Activated T-helper 1 cell treated with Interleukin-2 at 50 U/mL for 16 hours (primary cell): ENCODE results near the gene PPFIA2.

Source experiments
- DNase-seq: peaks from one replicate; pipeline ENCODE4 v3.0.0-alpha.2; 2020; ENCODE audit warnings: low read depth

PPFIA2 gene

GRCh38 chr12:81759190-81760051, at the start of gene PPFIA2:
PPFIA2 (minus strand) TSS chr12:81759350.
- DNase-seq = no peak

DNA sequence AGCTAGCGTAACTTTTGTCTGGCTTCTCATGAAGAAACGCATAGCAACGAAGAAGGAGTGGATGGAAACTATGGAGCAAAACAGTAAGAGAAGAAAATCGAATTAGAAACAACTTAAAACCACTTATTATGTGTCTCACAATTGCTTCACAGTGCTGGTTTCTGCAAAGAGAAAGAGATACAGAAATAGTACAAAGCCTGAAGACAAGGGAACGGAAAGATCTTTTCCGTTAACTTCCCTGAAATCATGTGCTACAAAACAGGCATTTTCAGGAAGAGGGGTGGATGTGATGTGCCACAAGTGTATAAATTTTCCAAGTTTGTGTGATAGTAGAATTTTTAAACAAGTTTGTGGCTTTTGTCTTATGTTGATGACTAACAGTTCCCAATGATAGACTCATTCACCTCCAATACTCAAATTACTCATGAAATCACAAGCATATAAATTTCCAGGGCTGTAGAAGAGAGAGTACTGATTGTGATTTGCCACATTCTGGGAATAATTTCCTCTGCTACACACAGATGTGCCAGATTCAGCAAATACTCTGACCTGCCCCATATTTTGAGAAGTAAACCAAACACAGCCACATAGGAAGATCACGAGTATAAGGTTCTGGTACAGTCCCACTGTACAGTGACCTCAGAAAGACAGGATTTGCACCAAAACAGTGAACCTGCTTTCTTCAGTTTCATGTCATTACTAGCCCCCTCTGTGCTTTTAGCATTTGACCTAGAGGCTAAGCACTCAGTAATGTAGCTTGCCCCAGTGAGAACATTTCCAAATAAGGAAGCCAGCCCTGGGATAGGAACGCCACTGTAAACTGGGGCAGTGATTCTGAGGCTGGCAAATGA, 41.4 kb upstream of the PPFIA2 start:
- DNase-seq = no peak

DNA sequence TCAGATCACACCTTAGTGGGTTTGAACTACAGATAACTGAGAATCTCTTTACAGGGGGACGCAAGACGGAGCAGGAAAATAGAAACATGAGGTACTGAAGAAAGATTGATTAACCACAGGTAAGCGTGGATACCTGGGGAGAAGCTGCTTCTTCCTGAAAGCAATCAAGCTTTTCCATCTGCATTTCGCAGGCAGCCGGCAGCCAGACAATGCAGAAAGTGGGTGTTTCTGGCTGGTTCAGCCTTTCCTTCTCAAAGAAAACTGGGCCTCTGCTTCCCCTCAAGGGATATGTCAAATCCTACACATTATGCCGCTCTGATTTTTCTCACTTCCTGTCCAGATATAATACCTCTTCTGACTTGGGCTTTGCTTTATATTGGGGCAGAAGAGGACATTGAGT, 39.1 kb upstream of the PPFIA2 start:
- no peak for DNase-seq

DNA sequence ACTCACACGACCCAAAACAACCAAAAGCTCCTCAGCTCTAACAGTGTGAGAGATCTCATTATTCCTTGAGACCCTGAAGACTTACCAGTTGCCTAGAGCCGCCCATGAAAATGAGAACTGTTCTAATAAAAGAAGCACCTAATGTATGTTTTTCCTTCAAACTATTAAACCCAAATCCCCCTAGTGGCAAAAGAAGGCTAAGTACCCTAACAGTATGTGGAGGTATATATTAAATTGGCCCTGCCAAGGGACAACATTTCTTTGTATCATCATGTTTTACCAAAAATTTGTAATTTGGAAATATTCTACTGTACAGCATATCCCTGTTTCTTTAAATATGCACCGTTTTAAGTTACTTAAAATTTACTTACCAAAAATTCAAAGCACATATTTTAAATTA, 38.0 kb upstream of the PPFIA2 start:
- DNase-seq = no peak

GRCh38 chr12:81792666-81793065, 33.5 kb upstream of the PPFIA2 start:
- DNase-seq = no peak

DNA sequence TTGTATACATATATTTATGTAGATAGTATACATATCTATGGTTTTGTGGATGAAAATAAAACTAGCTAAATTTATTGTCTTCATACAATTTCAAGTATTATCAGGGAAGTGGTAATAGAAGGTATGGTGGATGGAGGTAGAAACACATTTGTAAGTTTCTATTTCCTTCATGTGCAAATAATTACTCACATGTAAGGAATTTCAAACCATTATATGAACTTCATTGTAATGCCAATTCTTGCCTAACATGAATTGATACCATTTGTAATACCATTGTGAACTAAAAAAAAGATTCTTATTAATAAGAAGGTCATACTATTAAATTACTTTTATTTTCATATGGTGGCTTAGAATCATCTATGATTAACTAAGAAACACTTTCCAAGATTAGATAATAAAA, 20.1 kb upstream of the PPFIA2 start:
- DNase-seq = no peak

- no peak for DNase-seq
Observed at GRCh38 chr12:81778719-81779118, 19.6 kb upstream of the PPFIA2 start.

- DNase-seq = no peak
Observed at GRCh38 chr12:81758421-81759189, 545 bp downstream of the PPFIA2 start.

GRCh38 chr12:81757731-81758365, 1.3 kb downstream of the PPFIA2 start:
- no peak for DNase-seq

GRCh38 chr12:81729781-81730180, 29.4 kb downstream of the PPFIA2 start:
- DNase-seq = no peak

DNA sequence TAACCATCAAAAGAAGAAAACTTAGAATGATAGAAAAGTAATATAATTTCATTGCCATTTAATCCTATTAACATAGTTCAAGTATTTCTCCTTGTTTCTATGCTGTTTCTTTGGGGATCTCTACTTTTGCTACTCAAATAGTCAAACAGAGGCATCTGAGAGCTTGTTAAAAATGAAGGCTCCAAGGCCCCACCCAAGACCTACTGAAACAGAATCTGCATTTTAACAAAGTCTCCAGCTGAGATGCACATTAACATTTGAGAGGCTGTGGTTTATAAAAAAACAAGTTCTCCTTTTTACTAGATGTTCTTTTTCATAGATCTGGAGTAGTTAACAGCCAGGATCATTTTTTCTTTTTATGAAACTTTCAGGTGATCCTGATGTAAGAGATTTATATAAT, 31.8 kb downstream of the PPFIA2 start:
- DNase-seq = no peak

GRCh38 chr12:81726634-81727033, 32.5 kb downstream of the PPFIA2 start:
- no peak for DNase-seq

DNA sequence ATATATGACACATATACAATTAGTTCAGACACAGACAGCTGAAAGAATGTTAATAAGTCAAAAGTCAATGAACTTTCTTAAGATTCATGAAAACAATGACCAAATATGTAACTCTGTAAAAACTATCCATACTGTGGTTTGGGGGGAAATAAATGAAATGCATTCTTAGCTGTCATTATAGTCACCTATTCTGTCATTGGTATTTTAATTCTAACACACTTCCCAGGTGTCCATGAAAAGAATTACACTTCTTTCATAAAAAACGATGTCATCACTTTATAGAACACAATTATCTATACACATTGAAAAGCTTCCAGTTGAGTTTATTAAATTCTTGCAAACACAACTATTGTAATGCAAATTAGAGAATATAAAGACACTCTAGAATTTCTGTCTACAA, 35.8 kb downstream of the PPFIA2 start:
- DNase-seq = no peak

- DNase-seq = no peak
Observed at GRCh38 chr12:81722004-81722403, 37.1 kb downstream of the PPFIA2 start.

GRCh38 chr12:81718616-81719015, 40.5 kb downstream of the PPFIA2 start:
- no peak for DNase-seq

GRCh38 chr12:81712536-81712935, 46.6 kb downstream of the PPFIA2 start:
- no peak for DNase-seq

GRCh38 chr12:81705586-81705985, 53.6 kb downstream of the PPFIA2 start:
- DNase-seq = no peak

GRCh38 chr12:81699551-81699950, 59.6 kb downstream of the PPFIA2 start:
- no peak for DNase-seq

- no peak for DNase-seq
Observed at GRCh38 chr12:81692008-81692407, 67.1 kb downstream of the PPFIA2 start.

DNA sequence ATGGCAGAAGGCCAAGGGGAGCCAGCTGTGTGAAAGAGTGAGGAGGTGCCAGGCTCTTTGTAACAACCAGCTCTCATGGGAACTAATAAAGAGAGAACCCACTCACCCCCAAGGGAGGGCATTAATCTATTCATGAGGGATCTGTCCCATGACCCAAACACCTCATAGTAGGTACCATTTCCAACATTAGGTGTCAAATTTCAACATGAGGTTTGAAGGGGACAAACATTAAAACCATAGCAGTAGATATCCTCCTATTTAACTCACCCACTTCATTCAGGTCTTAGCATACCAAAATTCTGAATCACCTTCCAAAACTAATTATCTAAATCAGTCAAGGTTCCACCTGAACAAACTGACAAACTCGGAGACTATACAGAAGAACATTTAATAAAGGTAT, 75.3 kb downstream of the PPFIA2 start:
- no peak for DNase-seq

DNA sequence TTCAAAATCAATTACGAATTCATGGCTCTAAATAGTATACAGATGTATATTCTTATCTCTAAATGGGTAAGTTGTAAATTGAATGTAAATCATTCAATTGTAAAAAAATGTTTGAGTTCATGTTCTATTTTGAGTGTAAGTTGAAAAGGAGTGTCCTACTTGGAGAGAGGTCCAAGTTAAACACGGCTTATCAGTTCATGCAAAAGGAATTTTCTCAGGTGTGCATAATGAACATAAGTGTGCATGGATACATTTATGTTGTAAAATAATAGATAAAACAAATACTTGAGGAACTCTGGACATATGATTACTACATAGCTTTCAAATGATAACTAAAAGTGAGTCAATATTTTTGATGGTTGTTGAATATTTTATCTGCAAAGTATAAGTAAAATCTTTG, 79.5 kb downstream of the PPFIA2 start:
- DNase-seq = no peak

GRCh38 chr12:81670759-81671158, 88.4 kb downstream of the PPFIA2 start:
- DNase-seq = no peak
